SKM-1 (cell line): ENCODE measurements around the gene SLC4A4.

Experiments used
- DNase-seq: peaks from one replicate; lab custom pipeline; 2025; ENCODE audit not compliant: unreplicated experiment; lab: John Stamatoyannopoulos, UW

SLC4A4 gene

DNA sequence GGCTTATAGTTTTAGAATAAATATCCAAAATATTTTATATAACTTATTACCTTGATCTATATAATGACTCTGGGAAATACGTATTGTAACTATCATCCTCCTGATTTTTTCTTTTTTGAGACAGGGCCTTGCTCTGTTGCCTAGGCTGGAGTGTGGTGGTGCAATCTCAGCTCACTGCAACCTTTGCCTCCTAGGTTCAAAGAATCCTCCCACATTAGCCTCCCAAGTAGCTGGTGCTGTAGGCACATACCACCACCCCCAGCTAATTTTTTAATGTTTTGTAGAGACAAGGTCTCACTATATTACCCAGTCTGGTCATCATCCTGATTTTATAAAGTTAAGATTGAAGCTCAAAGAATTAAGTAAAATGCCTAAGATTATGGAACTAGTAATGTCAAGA lies 193.6 kb downstream of the SLC4A4 start:
- DNase-seq, result no peak

DNA sequence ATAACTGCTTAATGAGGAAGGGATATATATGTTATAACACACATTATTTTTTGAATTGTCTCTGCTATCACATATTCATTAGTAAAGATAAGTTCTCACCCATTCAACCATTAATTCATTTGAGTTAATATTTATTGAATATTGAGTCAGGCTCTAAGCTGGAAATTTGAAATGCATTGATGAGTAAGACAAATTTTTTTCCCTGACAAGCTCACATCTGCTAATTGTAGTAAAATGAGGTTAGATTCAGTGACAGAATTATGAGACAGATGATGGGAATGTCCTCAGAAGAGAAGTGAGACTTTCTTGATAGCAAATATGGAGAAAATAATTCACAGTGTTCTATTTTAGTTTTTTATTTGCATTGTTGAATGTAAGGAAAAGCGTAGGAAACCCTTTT lies 194.3 kb downstream of the SLC4A4 start:
- no peak for DNase-seq

DNA sequence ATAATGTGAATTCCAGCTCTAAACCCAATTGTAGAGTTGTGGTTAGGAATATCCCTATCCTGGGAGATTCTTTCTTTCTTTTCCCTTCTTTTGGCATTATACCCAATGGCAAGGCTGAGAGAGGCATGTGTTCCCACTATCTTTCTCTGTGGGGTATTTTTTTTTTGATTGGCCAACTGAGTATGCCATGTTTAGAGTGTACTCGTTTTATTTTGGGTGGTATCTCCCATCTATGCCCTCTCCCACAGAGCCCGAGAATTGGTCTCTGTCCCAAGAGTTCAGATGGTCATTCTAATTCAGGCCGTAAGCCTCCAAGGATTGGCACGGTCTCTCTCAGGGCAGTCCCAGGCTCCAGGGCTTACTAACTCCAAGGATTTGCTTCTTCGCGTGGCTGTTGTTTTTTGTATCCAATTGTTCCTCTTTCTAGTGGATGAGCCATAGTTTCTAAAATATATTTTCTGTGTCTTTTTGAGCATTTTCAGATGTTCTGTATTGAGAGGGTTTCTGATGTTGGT lies 198.8 kb downstream of the SLC4A4 start:
- DNase-seq, result no peak

DNA sequence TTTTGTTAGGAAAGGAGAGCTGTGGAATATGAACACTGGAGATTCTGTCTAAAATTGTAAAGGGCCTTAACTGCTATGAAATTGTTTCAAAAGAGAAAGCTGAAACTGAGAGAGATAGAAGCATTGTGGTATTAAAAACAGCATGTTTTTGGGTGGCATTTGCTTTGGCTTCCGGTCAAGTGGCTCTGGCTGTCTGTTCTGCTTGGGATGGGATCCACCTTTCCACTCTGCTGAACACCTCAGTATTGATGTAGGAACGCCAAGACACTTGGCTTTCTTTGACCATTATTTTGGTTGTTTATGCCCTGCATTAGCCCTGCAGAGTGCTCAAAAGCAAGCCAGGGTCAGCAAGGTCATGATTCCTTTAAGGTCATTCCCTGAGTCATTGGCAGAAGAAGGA lies 199.7 kb downstream of the SLC4A4 start:
- no peak for DNase-seq

DNA sequence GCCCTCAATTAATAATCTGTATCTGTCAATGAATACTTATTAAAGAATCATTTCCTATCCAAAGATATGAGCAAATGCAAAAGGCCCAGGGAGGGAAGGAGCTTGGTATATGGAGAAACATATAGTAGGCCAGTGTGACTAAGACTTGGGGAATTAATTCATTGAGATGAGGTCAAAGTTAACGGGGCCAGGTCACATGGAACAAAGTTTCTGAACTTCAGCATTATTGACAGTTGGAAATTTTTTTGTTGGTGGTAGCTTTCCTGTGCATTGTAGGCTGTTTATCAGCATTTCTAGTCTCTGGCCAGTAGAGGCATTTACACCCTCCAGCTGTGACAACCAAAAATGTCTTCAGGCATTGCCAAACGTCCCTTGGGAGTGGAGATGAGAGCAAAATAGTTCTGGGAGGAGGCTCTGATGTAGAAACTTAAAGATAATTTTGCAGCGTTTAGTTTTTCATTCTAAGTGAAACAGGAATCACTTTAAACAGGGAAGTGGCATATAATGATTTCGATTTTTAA lies 202.0 kb downstream of the SLC4A4 start:
- no peak for DNase-seq

DNA sequence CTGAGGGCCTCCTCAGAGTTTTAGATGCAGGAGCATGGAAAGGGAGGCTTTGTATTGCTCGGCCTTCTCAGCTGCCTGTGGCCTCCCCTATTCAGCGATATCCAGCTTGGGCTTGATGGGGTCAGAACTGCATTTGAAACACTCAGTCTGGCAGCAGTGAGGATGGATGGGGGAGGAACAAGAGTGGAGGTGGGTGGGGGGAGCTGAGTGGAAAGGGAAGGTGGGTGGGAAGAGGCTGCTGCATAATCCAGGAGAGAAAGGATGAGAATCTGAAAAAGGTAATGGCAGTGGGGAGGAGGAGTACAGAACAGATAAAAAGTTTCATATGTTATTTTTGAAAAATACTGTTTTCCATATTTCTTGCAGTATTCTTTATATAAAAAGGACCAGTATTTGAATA lies 202.7 kb downstream of the SLC4A4 start:
- no peak for DNase-seq

DNA sequence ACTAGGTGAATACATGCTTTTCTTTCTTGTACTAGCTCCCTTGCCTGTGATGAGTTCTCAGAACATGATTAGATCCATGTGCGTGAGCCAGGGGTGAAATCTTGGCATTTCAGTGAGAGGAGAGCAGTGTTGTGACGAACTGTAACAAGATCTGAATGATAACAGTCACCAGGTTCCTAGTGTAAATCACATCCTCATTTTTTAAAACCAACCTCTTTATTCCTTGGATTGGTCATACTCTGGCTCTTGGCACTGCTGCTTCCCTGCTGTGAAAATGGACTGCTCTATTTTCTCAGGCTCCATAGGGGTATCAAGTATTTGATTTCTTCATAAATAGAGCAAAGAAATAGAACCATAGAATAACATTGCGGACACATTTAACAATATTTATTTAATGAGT lies 206.3 kb downstream of the SLC4A4 start:
- no peak for DNase-seq

DNA sequence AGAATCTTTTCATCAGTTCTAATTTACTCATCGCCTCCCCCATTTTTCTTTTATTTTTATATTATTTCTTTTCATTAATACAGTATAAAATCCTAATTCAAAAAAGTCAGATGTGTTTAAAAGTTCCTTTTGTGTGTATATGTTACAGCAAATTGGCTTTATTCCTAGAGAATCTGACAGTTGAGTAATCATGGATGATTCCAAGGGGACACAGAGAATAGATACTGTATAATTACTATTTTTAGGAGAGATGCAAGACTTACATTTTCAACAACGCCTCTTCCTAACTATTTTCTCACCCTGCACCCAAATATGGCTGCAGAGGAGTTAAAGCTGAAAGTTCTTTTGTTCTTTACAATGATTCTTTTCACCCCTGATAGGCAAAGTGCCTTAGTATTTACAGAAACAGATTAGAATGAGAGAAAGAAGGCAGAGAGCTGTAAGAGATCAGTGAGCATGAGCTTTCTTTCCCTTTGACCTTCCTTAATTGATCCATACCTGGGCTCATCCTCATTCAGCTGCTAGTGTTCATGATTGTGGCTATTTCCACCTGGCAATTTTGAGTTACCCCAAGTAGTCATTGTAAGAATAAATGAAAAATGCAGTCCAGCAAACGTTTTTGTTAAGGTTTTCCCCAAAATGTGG lies 210.8 kb downstream of the SLC4A4 start:
- DNase-seq, result no peak

DNA sequence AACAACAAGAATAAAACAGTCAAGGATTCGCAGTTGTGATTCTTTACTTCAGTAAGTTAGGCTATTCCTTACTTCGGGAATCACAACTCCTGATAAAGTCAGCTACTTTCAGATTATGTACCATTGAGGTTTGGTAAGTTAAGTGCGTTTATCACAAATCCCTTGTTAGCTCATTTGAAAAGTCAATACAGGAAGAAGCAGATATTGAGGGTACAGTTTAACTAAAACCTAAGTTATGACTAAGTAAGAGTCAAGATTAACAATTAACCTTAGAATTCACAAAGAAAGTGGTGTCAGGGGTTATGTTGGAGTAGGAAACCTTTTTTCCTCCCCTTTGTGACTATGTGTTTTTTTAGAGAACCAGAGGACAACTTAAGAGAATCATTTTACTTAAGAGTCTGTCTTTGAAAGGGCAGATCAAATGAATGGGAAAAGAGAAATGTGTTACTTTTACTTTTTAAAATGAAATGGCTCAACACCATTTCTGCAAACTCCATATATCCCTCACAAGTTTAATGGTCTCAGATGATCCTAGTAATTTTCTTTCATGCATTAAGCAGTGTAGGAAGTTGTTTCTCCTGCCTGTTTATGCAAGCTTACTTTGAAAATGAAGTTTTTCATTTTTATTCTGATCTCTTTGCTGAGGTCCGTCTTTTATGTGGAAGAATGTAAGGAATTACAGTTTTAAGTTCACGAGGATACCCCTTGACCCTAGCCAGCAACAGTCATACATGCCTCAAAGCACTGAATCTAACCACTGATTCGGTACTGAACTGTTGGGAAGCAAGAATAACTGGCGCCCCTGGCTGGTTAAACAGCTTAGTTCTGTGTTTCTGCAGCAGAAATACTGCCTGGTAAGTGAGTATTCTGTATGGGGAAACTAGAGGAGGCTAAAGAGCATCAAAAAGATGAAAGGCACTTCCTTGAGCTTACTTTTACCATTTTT lies 211.7 kb downstream of the SLC4A4 start:
- no peak for DNase-seq

DNA sequence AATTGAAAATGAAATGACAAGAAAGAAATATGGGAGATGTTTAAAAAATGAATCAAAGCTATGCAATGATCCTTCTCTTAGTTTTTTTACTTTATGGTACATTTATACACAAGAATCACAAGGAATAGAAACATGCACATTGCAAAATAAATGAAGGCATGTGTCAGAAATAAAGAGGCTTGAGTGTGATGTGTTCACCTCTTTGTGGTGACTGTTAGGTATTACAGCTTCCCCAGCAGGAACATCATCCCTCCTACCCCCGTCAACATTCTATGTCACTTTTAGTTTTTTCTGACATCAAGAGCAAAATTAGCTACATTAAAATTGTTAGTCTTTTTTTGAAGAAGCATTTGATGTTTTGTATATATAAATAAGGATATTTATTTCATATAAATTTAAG lies 214.8 kb downstream of the SLC4A4 start:
- no peak for DNase-seq

DNA sequence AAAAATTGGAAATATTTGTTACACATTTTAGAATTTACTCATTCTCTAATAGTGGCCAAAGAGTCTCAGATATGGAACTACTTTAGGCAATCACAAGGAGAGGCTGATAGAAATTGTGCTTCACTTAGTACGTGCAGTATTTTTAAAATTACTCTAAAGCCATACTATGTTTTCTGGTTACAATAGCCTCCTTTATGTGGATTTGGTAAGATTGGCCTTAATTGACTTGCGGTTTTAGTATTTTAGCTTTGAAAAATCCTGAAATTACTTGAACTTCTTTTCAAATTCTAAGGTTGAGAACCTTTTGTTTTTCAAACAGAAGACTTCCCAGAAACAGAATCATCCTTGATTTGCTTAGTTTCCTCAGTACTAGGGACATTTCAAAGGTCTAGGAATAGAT lies 215.2 kb downstream of the SLC4A4 start:
- no peak for DNase-seq

DNA sequence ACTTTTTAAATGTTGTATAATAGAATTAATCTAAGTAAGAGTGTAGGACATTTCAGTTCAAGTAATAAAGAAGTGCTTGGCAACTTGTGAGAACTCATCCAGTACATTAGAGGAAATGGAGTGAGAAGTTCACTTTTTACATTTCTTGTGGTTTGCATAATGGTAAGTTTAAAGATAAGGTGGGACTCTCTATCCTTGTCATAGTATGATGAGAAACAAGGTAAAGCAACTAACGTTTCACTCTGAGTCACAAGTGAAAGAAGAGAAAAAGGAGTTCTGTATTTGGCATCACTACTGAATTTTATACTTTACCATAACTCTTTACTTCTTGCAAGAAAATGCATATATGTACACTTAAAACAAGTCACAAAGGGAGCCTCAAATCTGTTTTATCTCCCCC lies 219.4 kb downstream of the SLC4A4 start:
- no peak for DNase-seq

DNA sequence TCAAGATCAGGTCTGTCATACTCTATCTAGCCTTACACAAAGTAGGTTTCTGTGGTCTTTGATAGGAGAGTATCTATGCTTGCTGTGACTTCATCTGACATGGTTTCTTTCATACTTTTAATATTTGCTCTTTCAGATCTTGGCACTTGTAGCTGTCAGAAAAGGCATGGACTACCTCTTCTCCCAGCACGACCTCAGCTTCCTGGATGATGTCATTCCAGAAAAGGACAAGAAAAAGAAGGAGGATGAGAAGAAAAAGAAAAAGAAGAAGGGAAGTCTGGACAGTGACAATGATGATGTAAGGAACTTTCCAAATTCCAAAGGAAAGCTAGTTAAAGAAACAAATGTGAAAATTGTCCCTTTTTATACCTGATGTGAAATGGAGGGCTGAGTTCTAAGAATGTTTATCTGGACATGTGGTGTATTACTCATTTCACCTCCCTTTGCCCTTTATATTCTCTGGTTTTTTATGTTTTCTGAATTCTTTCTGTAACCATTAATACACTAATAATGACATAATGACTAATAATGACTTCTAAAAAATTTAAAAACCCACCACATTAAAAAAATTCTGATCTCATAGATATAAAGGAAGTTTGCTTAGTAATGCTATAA lies 221.2 kb downstream of the SLC4A4 start:
- DNase-seq, result no peak

DNA sequence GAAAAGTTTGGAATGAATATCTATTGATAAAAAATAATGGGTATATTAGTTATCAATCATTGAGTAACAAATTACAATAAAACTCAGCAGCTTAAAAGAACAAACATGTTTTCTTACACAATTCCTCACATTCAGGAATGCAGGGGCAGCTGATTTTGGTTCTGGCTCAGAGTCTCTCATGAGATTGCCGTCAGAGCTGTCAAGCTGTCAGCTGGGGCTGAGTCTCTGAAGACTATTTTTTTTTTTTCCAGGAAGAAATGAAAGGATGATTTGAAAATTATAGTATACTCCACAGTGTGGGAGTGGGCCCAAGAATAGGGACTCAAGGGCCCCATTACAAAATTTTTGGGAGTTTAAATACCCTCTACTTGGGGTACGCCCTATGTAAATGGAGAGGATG lies 226.0 kb downstream of the SLC4A4 start:
- DNase-seq, result no peak

DNA sequence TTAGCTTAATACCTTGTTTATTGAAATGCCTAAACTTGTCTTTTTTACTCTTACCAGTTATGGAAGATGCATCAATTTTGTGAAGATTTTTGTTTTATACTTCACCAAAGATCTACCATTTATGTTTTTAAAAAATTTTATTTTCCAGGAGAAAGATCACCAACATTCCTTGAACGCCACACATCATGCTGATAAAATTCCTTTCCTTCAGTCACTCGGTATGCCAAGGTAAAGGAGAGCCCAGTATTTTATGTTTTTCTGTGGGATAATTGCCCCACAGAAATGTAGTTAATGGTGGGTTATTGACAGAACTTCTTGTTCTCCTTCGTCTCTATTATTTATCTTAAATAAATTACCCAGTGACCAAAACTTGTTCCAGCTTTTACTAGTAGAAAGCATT lies 228.0 kb downstream of the SLC4A4 start:
- DNase-seq, result no peak

DNA sequence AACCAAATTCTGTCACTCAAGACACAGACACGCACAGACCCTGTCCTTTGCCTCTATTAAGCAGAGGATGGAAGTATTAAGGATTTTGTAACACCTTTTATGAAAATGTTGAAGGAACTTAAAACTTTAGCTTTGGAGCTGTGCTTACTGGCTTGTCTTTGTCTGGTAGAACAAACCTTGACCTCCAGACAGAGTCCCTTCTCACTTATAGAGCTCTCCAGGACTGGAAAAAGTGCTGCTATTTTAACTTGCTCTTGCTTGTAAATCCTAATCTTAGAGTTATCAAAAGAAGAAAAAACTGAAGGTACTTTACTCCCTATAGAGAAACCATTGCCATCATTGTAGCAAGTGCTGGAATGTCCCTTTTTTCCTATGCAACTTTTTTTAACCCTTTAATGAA lies 229.3 kb downstream of the SLC4A4 start:
- DNase-seq, result no peak

DNA sequence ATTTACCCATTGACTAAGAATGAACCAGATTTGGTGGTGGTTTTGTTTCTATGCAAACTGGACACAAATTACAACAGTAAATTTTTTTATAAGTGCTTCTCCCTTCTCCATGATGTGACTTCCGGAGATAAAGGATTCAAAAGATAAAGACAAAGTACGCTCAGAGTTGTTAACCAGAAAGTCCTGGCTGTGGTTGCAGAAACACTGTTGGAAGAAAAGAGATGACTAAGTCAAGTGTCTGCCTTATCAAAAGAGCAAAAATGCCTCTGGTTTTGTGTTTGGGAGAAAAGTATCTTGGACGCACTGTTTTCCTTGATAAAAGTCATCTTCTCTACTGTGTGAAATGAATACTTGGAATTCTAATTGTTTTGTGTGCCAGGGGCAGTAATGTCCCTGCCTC lies 231.7 kb downstream of the SLC4A4 start:
- DNase-seq, result no peak

DNA sequence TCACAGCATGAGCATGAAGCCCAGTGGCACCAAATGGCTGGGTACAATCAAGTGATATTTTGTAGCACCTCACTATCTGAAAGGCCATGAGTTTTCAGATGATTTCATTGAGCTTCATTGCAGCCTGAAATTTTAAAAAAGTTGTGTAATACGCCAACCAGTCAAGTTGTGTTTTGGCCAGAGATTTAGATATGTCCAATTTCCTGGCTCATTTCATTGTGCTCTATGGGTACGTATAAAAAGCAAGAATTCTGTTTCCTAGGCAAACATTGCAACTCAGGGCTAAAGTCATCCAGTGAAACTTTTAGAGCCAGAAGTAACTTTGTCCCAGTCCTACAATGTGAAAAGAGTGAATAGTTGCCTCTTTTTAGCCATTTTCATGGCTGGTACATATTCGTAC lies 232.5 kb downstream of the SLC4A4 start:
- DNase-seq, result no peak

DNA sequence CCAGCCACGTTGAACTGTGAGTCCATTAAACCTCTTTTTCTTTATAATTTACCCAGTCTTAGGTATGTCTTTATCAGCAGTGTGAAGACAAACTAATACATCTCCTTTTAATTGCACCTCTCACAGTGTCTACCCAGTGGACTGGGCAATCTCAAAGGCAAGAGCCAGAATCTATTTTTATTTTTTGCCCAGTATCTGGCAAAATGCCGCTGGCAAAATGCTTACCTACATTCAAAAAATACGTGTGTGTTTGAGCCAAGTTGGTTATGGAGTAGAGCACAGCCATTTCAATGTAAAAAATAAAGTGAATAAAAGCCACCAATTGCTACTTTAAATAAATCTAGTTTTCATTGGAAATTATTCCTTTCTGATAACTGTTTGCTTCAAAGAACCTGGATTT lies 245.2 kb downstream of the SLC4A4 start:
- DNase-seq, result no peak

DNA sequence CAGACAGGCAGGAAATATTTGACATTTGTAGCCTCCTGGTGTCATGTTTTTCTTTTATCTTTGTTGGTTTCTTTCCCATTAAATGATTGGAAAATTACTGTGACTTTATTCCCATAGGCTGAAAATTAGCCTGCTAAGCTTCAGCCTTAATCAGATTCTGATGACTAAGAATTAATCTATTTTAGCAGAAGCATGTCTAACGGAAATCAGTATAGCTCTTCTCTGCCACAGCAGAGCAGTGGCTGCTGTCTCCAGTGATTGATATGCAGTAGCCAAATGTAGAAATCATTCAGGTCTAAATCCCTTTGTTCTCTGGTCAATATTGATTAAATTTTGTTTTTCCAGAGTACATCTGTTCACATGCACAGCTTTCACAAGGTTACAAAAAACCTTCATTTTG lies 245.8 kb downstream of the SLC4A4 start:
- no peak for DNase-seq

DNA sequence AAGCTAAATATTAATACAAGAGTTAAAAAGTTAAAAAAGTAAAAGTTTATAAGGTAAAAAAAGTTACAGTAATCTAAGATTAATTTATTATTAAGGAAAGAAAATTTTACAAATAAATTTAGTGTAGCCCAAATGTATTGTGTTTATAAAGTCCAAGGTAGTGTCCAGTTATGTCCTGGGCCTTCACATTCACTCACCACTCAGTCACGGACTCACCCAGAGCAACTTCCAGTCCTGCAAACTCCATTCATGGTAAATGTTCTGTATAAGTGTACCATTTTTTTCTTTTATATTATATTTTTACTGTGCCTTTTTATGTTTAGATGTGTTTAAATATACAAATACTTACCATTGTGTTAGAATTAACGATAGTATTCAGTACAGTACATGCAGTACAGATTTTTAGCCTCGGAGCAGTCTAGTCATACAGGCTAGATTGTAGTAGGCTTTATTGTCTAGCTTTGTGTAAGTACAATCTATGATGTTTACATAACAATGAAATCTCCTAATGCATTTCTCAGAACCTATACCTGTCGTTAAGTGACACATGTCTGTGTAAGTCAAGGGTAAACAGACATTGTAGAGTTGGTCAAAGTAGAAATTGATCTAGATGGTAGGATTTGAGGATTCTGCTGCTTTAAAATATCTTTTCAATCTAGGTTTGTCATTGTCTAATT lies 247.4 kb downstream of the SLC4A4 start:
- DNase-seq, result no peak
